Tibial nerve (tissue), 4 donors: ENCODE data around the gene NUDT6. TPM values are rescaled to one million over a fixed set of nuclear protein-coding genes. Genes with fewer than 3 reads are reported as not detected.
"Not testable (repeated sequence)": the region's sequence is repeated elsewhere in the genome, so short reads cannot be mapped to it uniquely, and the experiment has no call there.

ENCODE experiments used
- DNase-seq, 2 donors: peaks; one replicate each; pipeline ENCODE4 v3.0.0-alpha.2; 2019; ENCODE audit warnings: low spot score in 2 of 2
- H3K27ac ChIP-seq, 4 donors: fragments of 200-600 bp; sonication (generic) in 3 of 4; one replicate each; pipeline ENCODE4 v1.5.1; 2017 to 2019; ENCODE audit warnings: mild to moderate bottlenecking in 1 of 4
- H3K27me3 ChIP-seq, 2 donors: fragments of 200-600 bp; sonication (generic) in 1 of 2; one replicate each; pipeline versions ENCODE4 v1.5.1 to v1.6.0; 2017 to 2019
- H3K36me3 ChIP-seq, 3 donors: fragments of 200-600 bp; sonication (generic); one replicate each; pipeline ENCODE4 v1.5.1; 2018 to 2019
- H3K4me1 ChIP-seq, 4 donors: fragments of 200-600 bp; sonication (generic) in 3 of 4; one replicate each; pipeline ENCODE4 v1.5.1; 2017 to 2019
- H3K4me3 ChIP-seq, 4 donors: fragments of 200-600 bp; sonication (generic) in 3 of 4; one replicate each; pipeline ENCODE4 v1.5.1; 2017 to 2019; ENCODE audit warnings: mild to moderate bottlenecking in 1 of 4, moderate library complexity in 1 of 4
- H3K9me3 ChIP-seq, 4 donors: fragments of 200-600 bp; sonication (generic) in 3 of 4; one replicate each; pipeline ENCODE4 v1.5.1; 2017 to 2019
- EP300 ChIP-seq, 2 donors: sonication (generic); formaldehyde crosslinking; IDR thresholded peaks; one replicate each; pipeline ENCODE4 v1.6.1; 2017; ENCODE audit warnings: antibody characterized with exemption in 2 of 2, mild to moderate bottlenecking in 1 of 2
- POLR2A ChIP-seq, 2 donors: fragments of 450-650 bp; IDR thresholded peaks; one replicate each; pipeline ENCODE4 v1.6.1; 2017; ENCODE audit warnings: antibody characterized with exemption in 2 of 2, mild to moderate bottlenecking in 2 of 2, moderate library complexity in 2 of 2
- WGBS, 2 donors: methylation state at CpG; one replicate each; pipeline ENCODE4 v1.1.5; 2018; 5-methylcytosine and 5-hydroxymethylcytosine counted together
- total RNA-seq, 4 donors: library from RNA; depleted of rRNA; stranded (reverse); fragments of >200 nt; gene quantifications; one replicate each; pipeline ENCODE4 v1.1.0, GENCODE V29; 2016
- TF ChIP-seq, protein P1 (sequence below), 5 experiments: fragments of 200-600 bp in 3 of 5; fragments of 450-650 bp in 2 of 5; sonication (generic) in 3 of 5; IDR thresholded peaks; one replicate each; pipeline ENCODE4 v1.5.1; 2016 to 2019; ENCODE audit warnings: antibody characterized with exemption in 5 of 5, mild to moderate bottlenecking in 3 of 5, moderate library complexity in 2 of 5

The NUDT6 gene
- total RNA-seq, 4 donors from 2014 or later = 8.7 to 20.1 (median 11.0) TPM

DNA sequence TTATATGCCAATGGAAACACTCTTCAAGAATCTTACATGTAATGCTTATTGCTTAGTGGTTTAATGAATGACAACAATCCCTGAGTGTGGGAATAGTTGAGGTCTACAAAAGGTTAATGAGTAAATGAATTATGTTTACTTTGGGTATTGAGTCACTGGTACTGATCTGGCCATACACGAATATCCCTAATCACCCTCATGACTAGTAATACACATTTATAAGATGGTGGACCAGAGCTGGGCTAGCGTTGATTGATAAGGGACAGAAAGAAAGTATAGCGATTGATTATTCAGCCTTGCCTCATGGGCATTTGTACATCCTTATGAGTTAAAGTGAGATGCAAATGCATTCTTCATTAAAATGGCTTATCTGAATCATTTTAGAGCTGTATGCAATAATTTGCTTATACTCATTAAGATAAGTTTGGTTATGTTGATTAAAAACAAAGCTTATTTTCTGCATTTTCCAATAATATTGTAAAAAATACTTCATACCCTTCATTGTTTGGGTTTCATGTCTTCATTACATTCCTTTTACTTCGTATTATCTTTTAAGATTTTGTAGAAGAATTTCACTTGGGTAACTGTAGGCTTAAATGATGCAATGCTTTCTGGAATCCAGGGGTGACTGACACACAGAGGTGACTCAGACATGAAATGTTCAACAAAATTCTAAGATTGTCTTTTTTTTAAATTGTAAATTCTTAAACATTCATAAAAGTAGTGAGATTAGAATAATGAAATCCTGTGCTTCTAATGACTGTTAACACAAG lies 48.4 kb downstream of the NUDT6 start:
- Histone ChIP-seq H3K4me1 (peaks cover 0 to 17% (median 0%) of the 10 kb centered on the region in 4 donors), H3K27me3 (no peaks in the 10 kb centered on the region), H3K27ac (no peak overlapping the region), H3K36me3 (peaks cover 0 to 7% (median 0%) of the 10 kb centered on the region in 3 donors), H3K9me3 (no peaks in the 10 kb centered on the region), H3K4me3 (no peak overlapping the region)
- TF ChIP-seq, protein P1, sequence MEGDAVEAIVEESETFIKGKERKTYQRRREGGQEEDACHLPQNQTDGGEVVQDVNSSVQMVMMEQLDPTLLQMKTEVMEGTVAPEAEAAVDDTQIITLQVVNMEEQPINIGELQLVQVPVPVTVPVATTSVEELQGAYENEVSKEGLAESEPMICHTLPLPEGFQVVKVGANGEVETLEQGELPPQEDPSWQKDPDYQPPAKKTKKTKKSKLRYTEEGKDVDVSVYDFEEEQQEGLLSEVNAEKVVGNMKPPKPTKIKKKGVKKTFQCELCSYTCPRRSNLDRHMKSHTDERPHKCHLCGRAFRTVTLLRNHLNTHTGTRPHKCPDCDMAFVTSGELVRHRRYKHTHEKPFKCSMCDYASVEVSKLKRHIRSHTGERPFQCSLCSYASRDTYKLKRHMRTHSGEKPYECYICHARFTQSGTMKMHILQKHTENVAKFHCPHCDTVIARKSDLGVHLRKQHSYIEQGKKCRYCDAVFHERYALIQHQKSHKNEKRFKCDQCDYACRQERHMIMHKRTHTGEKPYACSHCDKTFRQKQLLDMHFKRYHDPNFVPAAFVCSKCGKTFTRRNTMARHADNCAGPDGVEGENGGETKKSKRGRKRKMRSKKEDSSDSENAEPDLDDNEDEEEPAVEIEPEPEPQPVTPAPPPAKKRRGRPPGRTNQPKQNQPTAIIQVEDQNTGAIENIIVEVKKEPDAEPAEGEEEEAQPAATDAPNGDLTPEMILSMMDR (IDR thresholded peaks at IDR 0.05) = no peak
- TF ChIP-seq POLR2A (IDR thresholded peaks at IDR 0.05) (no peak), EP300 (IDR thresholded peaks at IDR 0.05) (no peak)
- WGBS, 2 donors = 66 to 70% methylated on average over 4 of the region's 4 CpGs
- no peak for DNase-seq

DNA sequence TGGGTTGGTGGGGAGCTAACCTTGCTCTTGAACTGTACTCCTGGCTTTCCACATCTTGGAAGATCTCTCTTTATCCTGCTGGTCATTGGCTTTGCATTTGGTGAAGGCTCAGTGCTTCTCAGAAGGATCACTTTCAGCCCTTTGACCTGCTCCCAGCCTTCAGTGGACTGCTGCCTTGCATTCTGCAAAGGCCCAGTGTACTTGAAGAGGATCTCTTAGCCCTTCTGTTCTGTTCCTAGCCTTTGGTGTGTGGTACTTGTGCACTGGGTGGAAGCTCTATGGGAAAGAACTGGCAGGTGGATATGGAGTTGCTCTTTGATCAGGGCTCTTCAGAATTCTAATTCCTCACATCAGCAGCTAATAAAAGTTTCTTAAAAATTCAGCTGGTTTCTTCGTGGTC lies 49.3 kb downstream of the NUDT6 start:
- H3K4me3 ChIP-seq = no peak overlapping the region
- WGBS, 2 donors = 88 to 93% methylated on average over 1 of the region's 1 CpG
- DNase-seq = no peak
- H3K27me3 ChIP-seq = no peaks in the 10 kb centered on the region
- peaks cover 0 to 4% (median 0%) of the 10 kb centered on the region in 3 donors for H3K36me3 ChIP-seq
- TF ChIP-seq POLR2A (IDR thresholded peaks at IDR 0.05) = no peak
- TF ChIP-seq, protein P1 (IDR thresholded peaks at IDR 0.05) = no peak
- no peak for TF ChIP-seq EP300 (IDR thresholded peaks at IDR 0.05)
- peaks cover 0 to 17% (median 0%) of the 10 kb centered on the region in 4 donors for H3K4me1 ChIP-seq
- H3K27ac ChIP-seq = no peak overlapping the region
- no peaks in the 10 kb centered on the region for H3K9me3 ChIP-seq

DNA sequence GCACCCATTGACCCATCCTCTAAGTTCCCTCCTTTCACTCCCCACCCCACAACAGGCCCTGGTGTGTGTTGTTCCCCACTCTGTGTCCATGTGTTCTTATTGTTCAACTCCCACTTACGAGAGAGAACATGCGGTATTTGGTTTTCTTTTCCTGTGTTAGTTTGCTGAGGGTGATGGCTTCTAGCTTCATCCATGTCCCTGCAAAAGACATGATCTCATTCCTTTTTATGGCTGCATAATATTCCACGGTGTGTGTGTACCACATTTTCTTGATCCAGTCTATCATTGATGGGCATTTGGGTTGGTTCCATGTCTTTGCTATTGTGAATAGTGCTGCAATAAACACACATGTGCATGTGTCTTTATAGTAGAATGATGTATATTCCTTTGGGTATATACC lies 54.2 kb downstream of the NUDT6 start:
- H3K4me3 ChIP-seq, DNase-seq, H3K36me3 ChIP-seq, H3K27ac ChIP-seq, H3K9me3 ChIP-seq, H3K27me3 ChIP-seq: not testable (repeated sequence)
- WGBS, 2 donors = 96% methylated on average over 3 of the region's 3 CpGs
- peaks cover 0 to 22% (median 0%) of the 10 kb centered on the region in 4 donors for H3K4me1 ChIP-seq

DNA sequence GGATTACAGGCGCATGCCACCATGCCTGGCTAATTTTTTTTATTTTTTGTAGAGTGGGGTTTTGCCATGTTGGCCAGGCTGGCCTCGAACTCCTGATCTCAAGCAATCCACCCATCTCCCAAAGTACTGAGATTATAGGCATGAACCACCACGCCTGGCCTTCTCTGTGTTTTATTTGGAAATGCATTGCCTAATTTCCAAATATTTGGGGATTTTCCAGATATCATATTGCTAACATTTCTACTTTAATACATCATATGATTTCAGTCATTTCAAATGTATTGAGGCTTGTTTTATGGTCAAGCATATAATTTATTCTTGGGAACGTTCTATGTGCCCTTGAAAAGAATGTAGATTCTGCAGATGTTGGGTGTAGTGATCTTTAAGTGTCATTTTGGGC lies 57.0 kb downstream of the NUDT6 start:
- 64 to 69% methylated on average over 4 of the region's 4 CpGs for WGBS, 2 donors
- DNase-seq = no peak
- Histone ChIP-seq H3K36me3 (no peaks in the 10 kb centered on the region), H3K4me3 (no peak overlapping the region), H3K9me3 (no peaks in the 10 kb centered on the region), H3K4me1 (peaks cover 0 to 41% (median 0%) of the 10 kb centered on the region in 4 donors), H3K27me3 (no peaks in the 10 kb centered on the region), H3K27ac (no peak overlapping the region)
- TF ChIP-seq POLR2A (IDR thresholded peaks at IDR 0.05) = no peak
- TF ChIP-seq, protein P1 (IDR thresholded peaks at IDR 0.05) = no peak
- TF ChIP-seq EP300 (IDR thresholded peaks at IDR 0.05) = no peak

DNA sequence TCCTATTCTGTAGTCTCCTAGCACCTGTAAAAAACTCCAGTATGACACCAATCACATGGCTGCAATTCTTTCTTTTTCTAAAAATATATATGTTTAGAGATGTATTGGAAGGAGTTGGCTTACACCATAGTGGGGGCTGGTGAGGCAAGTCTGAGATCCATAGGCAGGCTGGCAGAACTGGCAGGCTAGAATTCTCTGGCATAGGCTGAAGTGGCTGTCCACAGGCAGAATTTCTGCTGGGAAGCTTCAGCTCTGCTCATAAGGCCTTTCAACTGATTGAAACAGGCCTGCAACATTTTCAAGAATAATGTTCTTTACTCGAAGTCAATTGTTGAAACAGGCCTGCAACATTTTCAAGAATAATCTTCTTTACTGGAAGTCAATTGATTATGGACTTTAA lies 58.8 kb downstream of the NUDT6 start:
- peak overlapping the region in 1 of 4 donors; percentile 23 for H3K27ac ChIP-seq
- H3K36me3 ChIP-seq = no peaks in the 10 kb centered on the region
- WGBS, 2 donors = 39 to 78% methylated on average over 1 of the region's 1 CpG
- H3K4me3 ChIP-seq = no peak overlapping the region
- H3K27me3 ChIP-seq = no peaks in the 10 kb centered on the region
- H3K9me3 ChIP-seq = no peaks in the 10 kb centered on the region
- H3K4me1 ChIP-seq = peaks cover 0 to 50% (median 0%) of the 10 kb centered on the region in 4 donors
- no peak for TF ChIP-seq POLR2A (IDR thresholded peaks at IDR 0.05)
- TF ChIP-seq, protein P1 (IDR thresholded peaks at IDR 0.05) = no peak
- no peak for TF ChIP-seq EP300 (IDR thresholded peaks at IDR 0.05)
- DNase-seq = no peak
